Peyer's patch (tissue), 4 donors: ENCODE measurements around the gene SELENOT.

Source experiments
- CTCF ChIP-seq, 6 experiments: fragments of 450-650 bp in 4 of 6; fragments of 200-600 bp in 2 of 6; sonication (generic) in 1 of 6; IDR thresholded peaks; one replicate each; pipeline ENCODE4 v1.5.1; 2017 to 2019; ENCODE audit warnings: antibody characterized with exemption in 6 of 6, mild to moderate bottlenecking in 3 of 6, moderate library complexity in 1 of 6
- POLR2A ChIP-seq, 2 donors: fragments of 450-650 bp; IDR thresholded peaks; one replicate each; pipeline ENCODE4 v1.5.1; 2017; ENCODE audit warnings: antibody characterized with exemption in 2 of 2, mild to moderate bottlenecking in 2 of 2, moderate library complexity in 2 of 2

- TF ChIP-seq CTCF (IDR thresholded peaks at IDR 0.05) (no peak), POLR2A (IDR thresholded peaks at IDR 0.05) (no peak)
Observed at GRCh38 chr3:150663461-150663860, 60.3 kb downstream of the SELENOT start.
